ENCODE data around the gene CDX2.
"Not testable (repeated sequence)": the region's sequence is repeated elsewhere in the genome, so short reads cannot be mapped to it uniquely, and the experiment has no call there.

Gene CDX2

GRCh38 chr13:27965740-27966640 is 3.1 kb downstream of the CDX2 start:
- no peak overlapping the region for H3K4me2 ChIP-seq (ENCODE audit: low read length, poor library complexity, severe bottlenecking)
- H3K9ac ChIP-seq (ENCODE audit: low read length), result no peak overlapping the region
- no peak overlapping the region for H2BK5ac ChIP-seq (ENCODE audit: low read depth, low read length, poor library complexity, severe bottlenecking)
- no peak overlapping the region for H3K23ac ChIP-seq (ENCODE audit: low read length in 2 of 2)
- H4K8ac ChIP-seq (ENCODE audit: low read length), result peak overlapping the region; percentile 25
- H3K27ac ChIP-seq (ENCODE audit: low read length, poor library complexity, severe bottlenecking), result no peak overlapping the region
- no peaks in the 10 kb centered on the region for H3K9me3 ChIP-seq (ENCODE audit: control insufficient read depth, low read length)
- H3K14ac ChIP-seq (ENCODE audit: low read length in 2 of 2), result no peak overlapping the region
- peaks cover 95 to 100% of the 10 kb centered on the region in 2 experiments for H3K27me3 ChIP-seq (ENCODE audit: control insufficient read depth in 1 of 2, insufficient read depth in 1 of 2, low read length in 2 of 2)
- H3K18ac ChIP-seq (ENCODE audit: low read depth in 1 of 2, low read length in 2 of 2), result no peak overlapping the region
- H2AFZ ChIP-seq (ENCODE audit: low read depth, low read length), result no peak overlapping the region
- no peak overlapping the region for H3K4me3 ChIP-seq (ENCODE audit: insufficient read depth in 1 of 2, low read depth in 1 of 2, low read length in 2 of 2)
- H2AK5ac ChIP-seq (ENCODE audit: low read length, severe bottlenecking), result no peak overlapping the region
- peaks cover 18% of the 10 kb centered on the region for H3K4me1 ChIP-seq (ENCODE audit: control insufficient read depth, insufficient read depth, low read depth, low read length)
- H2BK15ac ChIP-seq (ENCODE audit: low read depth, poor library complexity, severe bottlenecking), result no peak overlapping the region
- H4K91ac ChIP-seq (ENCODE audit: low read length), result no peak overlapping the region
- no peak overlapping the region for H2BK120ac ChIP-seq (ENCODE audit: low read depth, low read length)
- 4% methylated on average over 44 of the region's 45 CpGs for WGBS
- no peaks in the 10 kb centered on the region for H3K79me1 ChIP-seq (replicated peaks; ENCODE audit: low read length, poor library complexity, severe bottlenecking)
- H3K36me3 ChIP-seq (ENCODE audit: control insufficient read depth in 1 of 2, insufficient read depth in 2 of 2, low read depth in 1 of 2, low read length in 2 of 2), result peaks cover 0 to 3% of the 10 kb centered on the region in 2 experiments
- no peak overlapping the region for H2BK12ac ChIP-seq (ENCODE audit: low read length in 2 of 2)
- no peak overlapping the region for H3K4ac ChIP-seq (ENCODE audit: low read depth in 1 of 2, low read length in 2 of 2)
- DNase-seq, result no peak

GRCh38 chr13:27965343-27965739 is 3.8 kb downstream of the CDX2 start:
- H3K4me1 ChIP-seq (ENCODE audit: control insufficient read depth, insufficient read depth, low read depth, low read length), result peaks cover 23% of the 10 kb centered on the region
- H2BK15ac ChIP-seq (ENCODE audit: low read depth, poor library complexity, severe bottlenecking), result no peak overlapping the region
- H3K27me3 ChIP-seq (ENCODE audit: control insufficient read depth in 1 of 2, insufficient read depth in 1 of 2, low read length in 2 of 2), result peaks cover 95 to 99% of the 10 kb centered on the region in 2 experiments
- no peak overlapping the region for H4K91ac ChIP-seq (ENCODE audit: low read length)
- no peak overlapping the region for H4K8ac ChIP-seq (ENCODE audit: low read length)
- no peak overlapping the region for H3K4me3 ChIP-seq (ENCODE audit: insufficient read depth in 1 of 2, low read depth in 1 of 2, low read length in 2 of 2)
- DNase-seq, result no peak
- no peak overlapping the region for H3K4me2 ChIP-seq (ENCODE audit: low read length, poor library complexity, severe bottlenecking)
- H3K14ac ChIP-seq (ENCODE audit: low read length in 2 of 2), result no peak overlapping the region
- no peaks in the 10 kb centered on the region for H3K9me3 ChIP-seq (ENCODE audit: control insufficient read depth, low read length)
- no peak overlapping the region for H2AFZ ChIP-seq (ENCODE audit: low read depth, low read length)
- no peak overlapping the region for H3K18ac ChIP-seq (ENCODE audit: low read depth in 1 of 2, low read length in 2 of 2)
- no peak overlapping the region for H2BK5ac ChIP-seq (ENCODE audit: low read depth, low read length, poor library complexity, severe bottlenecking)
- peaks cover 0 to 3% of the 10 kb centered on the region in 2 experiments for H3K36me3 ChIP-seq (ENCODE audit: control insufficient read depth in 1 of 2, insufficient read depth in 2 of 2, low read depth in 1 of 2, low read length in 2 of 2)
- H3K27ac ChIP-seq (ENCODE audit: low read length, poor library complexity, severe bottlenecking), result no peak overlapping the region
- H2BK12ac ChIP-seq (ENCODE audit: low read length in 2 of 2), result no peak overlapping the region
- WGBS, result 41% methylated on average over 7 of the region's 7 CpGs
- no peak overlapping the region for H3K9ac ChIP-seq (ENCODE audit: low read length)
- no peaks in the 10 kb centered on the region for H3K79me1 ChIP-seq (replicated peaks; ENCODE audit: low read length, poor library complexity, severe bottlenecking)
- H3K23ac ChIP-seq (ENCODE audit: low read length in 2 of 2), result no peak overlapping the region
- no peak overlapping the region for H2BK120ac ChIP-seq (ENCODE audit: low read depth, low read length)
- H2AK5ac ChIP-seq (ENCODE audit: low read length, severe bottlenecking), result no peak overlapping the region
- H3K4ac ChIP-seq (ENCODE audit: low read depth in 1 of 2, low read length in 2 of 2), result no peak overlapping the region

- no peak overlapping the region for H3K27ac ChIP-seq (ENCODE audit: low read length, poor library complexity, severe bottlenecking)
- DNase-seq, result no peak
- no peak overlapping the region for H2BK12ac ChIP-seq (ENCODE audit: low read length in 2 of 2)
- H3K36me3 ChIP-seq (ENCODE audit: control insufficient read depth in 1 of 2, insufficient read depth in 2 of 2, low read depth in 1 of 2, low read length in 2 of 2), result peaks cover 0 to 3% of the 10 kb centered on the region in 2 experiments
- H3K18ac ChIP-seq (ENCODE audit: low read depth in 1 of 2, low read length in 2 of 2), result no peak overlapping the region
- H3K14ac ChIP-seq (ENCODE audit: low read length in 2 of 2), result no peak overlapping the region
- H2BK15ac ChIP-seq (ENCODE audit: low read depth, poor library complexity, severe bottlenecking), result no peak overlapping the region
- H3K27me3 ChIP-seq (ENCODE audit: control insufficient read depth in 1 of 2, insufficient read depth in 1 of 2, low read length in 2 of 2), result peaks cover 95 to 99% of the 10 kb centered on the region in 2 experiments
- no peaks in the 10 kb centered on the region for H3K79me1 ChIP-seq (replicated peaks; ENCODE audit: low read length, poor library complexity, severe bottlenecking)
- H3K4me1 ChIP-seq (ENCODE audit: control insufficient read depth, insufficient read depth, low read depth, low read length), result peaks cover 25% of the 10 kb centered on the region
- no peak overlapping the region for H2AFZ ChIP-seq (ENCODE audit: low read depth, low read length)
- no peak overlapping the region for H3K9ac ChIP-seq (ENCODE audit: low read length)
- H4K8ac ChIP-seq (ENCODE audit: low read length), result no peak overlapping the region
- H3K4me3 ChIP-seq (ENCODE audit: insufficient read depth in 1 of 2, low read depth in 1 of 2, low read length in 2 of 2), result no peak overlapping the region
- H2BK120ac ChIP-seq (ENCODE audit: low read depth, low read length), result no peak overlapping the region
- H3K23ac ChIP-seq (ENCODE audit: low read length in 2 of 2), result no peak overlapping the region
- no peak overlapping the region for H3K4ac ChIP-seq (ENCODE audit: low read depth in 1 of 2, low read length in 2 of 2)
- no peak overlapping the region for H2AK5ac ChIP-seq (ENCODE audit: low read length, severe bottlenecking)
- H3K9me3 ChIP-seq (ENCODE audit: control insufficient read depth, low read length), result no peaks in the 10 kb centered on the region
- WGBS, result 49% methylated on average over 8 of the region's 15 CpGs
- H3K4me2 ChIP-seq (ENCODE audit: low read length, poor library complexity, severe bottlenecking), result no peak overlapping the region
- no peak overlapping the region for H4K91ac ChIP-seq (ENCODE audit: low read length)
- no peak overlapping the region for H2BK5ac ChIP-seq (ENCODE audit: low read depth, low read length, poor library complexity, severe bottlenecking)
Measured at GRCh38 chr13:27964741-27965323, 4.3 kb downstream of the CDX2 start.

- H2BK15ac ChIP-seq (ENCODE audit: low read depth, poor library complexity, severe bottlenecking); H4K8ac ChIP-seq (ENCODE audit: low read length); H2AFZ ChIP-seq (ENCODE audit: low read depth, low read length); H3K27ac ChIP-seq (ENCODE audit: low read length, poor library complexity, severe bottlenecking); H4K91ac ChIP-seq (ENCODE audit: low read length); H3K4me2 ChIP-seq (ENCODE audit: low read length, poor library complexity, severe bottlenecking); H3K18ac ChIP-seq (ENCODE audit: low read depth in 1 of 2, low read length in 2 of 2); H3K4ac ChIP-seq (ENCODE audit: low read depth in 1 of 2, low read length in 2 of 2); H3K4me3 ChIP-seq (ENCODE audit: insufficient read depth in 1 of 2, low read depth in 1 of 2, low read length in 2 of 2); DNase-seq; H2AK5ac ChIP-seq (ENCODE audit: low read length, severe bottlenecking); H3K9me3 ChIP-seq (ENCODE audit: control insufficient read depth, low read length); H2BK120ac ChIP-seq (ENCODE audit: low read depth, low read length); H3K9ac ChIP-seq (ENCODE audit: low read length); H3K36me3 ChIP-seq (ENCODE audit: control insufficient read depth in 1 of 2, insufficient read depth in 2 of 2, low read depth in 1 of 2, low read length in 2 of 2); H2BK12ac ChIP-seq (ENCODE audit: low read length in 2 of 2); H3K79me1 ChIP-seq (replicated peaks; ENCODE audit: low read length, poor library complexity, severe bottlenecking); H2BK5ac ChIP-seq (ENCODE audit: low read depth, low read length, poor library complexity, severe bottlenecking); H3K23ac ChIP-seq (ENCODE audit: low read length in 2 of 2); H3K14ac ChIP-seq (ENCODE audit: low read length in 2 of 2): not testable (repeated sequence)
- WGBS, result 82% methylated on average over 13 of the region's 13 CpGs
- peaks cover 25% of the 10 kb centered on the region for H3K4me1 ChIP-seq (ENCODE audit: control insufficient read depth, insufficient read depth, low read depth, low read length)
- peaks cover 93 to 99% of the 10 kb centered on the region in 2 experiments for H3K27me3 ChIP-seq (ENCODE audit: control insufficient read depth in 1 of 2, insufficient read depth in 1 of 2, low read length in 2 of 2)
Measured at GRCh38 chr13:27964206-27964605, 4.9 kb downstream of the CDX2 start.
